ENCODE data around the gene PRMT6.
"Not testable (repeated sequence)": the region's sequence is repeated elsewhere in the genome, so short reads cannot be mapped to it uniquely, and the experiment has no call there.

The PRMT6 gene

GRCh38 chr1:107056426-107057196 is at the start of gene PRMT6:
TSS of gene PRMT6 (plus strand) at chr1:107056674. CDS start at chr1:107056716, 42 bp downstream.
- peak; percentile 67 for DNase-seq (ENCODE audit: low read depth)

GRCh38 chr1:107009281-107009680 is 47.2 kb upstream of the PRMT6 start:
- DNase-seq (ENCODE audit: low read depth) = no peak

DNA sequence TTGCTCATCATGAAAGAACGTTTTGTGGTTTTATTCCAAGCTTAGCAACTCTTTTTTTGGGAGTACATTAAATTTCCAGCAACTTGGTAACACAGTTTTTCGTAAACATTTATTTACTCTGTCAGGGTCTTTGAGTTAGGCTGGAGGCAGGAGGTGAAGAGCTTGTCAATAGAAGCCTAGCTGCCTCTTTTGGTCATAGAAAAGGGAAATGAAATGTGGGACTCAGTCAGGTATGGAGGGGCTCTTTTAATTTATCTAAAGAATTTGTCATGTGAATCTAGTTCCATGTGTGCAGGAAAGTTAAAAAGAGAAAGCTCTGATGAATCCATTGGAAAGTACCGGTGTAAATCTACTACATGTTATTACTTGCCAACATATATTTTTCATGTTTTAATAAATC is 45.9 kb upstream of the PRMT6 start:
- no peak for DNase-seq (ENCODE audit: low read depth)

DNA sequence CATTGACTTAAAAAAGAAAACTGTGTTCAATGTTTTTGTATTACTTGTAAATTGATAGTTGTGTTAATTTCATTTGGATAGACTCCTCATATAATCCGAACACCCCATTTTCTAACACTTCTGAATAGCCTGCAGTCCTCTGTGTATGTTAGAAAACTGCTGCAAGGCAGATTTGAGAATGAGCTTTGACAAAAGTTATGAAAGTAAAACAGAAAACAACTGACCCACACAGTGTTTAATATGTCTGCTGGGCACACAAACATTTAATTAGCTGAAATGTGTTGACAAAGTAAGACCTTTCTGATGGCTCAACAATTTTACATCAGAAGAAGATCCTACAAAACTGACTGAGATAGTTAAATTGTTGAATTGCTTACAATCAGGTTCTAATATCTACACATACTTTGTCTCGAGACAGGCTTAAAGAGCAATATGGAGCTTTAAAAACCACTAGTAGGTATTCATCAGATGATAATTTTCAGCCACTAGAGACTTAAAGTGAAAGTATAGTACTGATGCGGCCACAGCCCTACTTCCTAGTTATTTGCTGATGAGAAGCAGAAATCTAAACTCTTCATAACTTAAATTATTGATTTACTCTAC is 40.0 kb upstream of the PRMT6 start:
- no peak for DNase-seq (ENCODE audit: low read depth)

GRCh38 chr1:107018445-107018844 is 38.0 kb upstream of the PRMT6 start:
- no peak for DNase-seq (ENCODE audit: low read depth)

GRCh38 chr1:107019166-107019565 is 37.3 kb upstream of the PRMT6 start:
- DNase-seq (ENCODE audit: low read depth) = no peak

DNA sequence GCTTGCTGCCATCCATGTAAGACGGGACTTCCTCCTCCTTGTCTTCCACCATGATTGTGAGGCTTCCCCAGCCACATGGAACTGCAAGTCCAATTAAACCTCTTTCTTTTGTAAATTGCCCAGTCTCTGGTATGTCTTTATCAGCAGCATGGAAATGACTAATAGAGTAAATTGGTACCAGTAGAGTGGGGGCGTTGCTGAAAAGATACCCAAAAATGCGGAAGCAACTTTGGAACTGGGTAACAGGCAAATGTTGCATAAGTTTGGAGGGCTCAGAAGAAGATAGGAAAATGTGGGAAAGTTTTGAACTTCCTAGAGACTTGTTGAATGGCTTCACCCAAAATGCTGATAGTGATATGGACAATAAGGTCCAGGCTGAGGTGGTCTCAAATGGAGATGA is 17.6 kb upstream of the PRMT6 start:
- not testable (repeated sequence) for DNase-seq (ENCODE audit: low read depth)

DNA sequence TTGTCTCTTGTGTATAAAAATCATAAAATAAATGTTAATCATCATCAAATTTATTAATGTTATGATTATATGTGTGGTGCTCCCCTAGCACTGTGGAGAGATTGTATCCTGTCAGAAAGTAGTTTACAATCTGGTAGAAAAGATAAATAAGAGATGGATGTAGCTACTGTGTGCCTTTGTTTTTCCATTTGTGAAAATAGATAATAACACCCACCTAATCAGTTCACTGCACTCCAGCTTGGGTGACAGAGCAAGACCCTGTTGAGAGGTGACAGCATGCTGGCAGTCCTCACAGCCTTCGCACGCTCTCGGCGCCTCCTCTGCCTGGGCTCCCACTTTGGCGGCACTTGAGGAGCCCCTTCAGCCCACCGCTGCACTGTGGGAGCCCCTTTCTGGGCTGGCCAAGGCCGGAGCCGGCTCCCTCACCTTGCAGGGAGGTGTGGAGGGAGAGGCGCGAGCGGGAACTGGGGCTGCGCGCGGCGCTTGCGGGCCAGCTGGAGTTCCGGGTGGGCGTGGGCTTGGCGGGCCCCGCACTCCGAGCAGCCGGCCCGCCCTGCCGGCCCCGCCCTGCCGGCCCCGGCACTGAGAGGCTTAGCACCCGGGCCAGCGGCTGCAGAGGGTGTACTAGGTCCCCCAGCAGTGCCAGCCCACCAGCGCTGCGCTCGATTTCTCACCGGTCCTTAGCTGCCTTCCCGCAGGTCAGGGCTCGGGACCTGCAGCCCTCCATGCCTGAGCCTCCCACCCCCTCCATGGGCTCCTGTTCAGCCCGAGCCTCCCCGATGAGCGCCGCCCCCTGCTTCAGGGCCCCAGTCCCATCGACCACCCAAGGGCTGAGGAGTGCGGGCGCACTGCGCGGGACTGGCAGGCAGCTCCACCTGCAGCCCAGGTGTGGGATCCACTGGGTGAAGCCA is 11.9 kb upstream of the PRMT6 start:
- DNase-seq (ENCODE audit: low read depth) = not testable (repeated sequence)

DNA sequence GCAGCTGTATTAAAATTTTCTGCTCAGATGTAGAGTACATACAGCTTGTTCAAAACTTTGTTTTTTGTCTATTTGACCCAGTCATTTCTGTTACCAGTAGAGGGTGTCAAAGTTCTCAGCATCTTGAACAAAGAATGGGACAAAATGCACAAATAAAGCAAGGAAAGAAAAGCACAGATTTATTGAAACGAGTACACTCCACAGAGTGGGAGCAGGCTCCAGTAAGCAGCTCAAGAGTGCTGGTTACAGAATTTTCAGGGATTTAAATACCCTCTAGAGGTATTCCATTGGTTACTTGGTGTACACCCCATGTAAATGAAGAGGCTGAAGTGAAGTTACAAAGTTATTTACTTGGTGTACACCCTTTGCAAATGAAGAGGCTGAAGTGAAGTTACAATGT is 8.9 kb upstream of the PRMT6 start:
- DNase-seq (ENCODE audit: low read depth) = no peak

GRCh38 chr1:107048241-107048640 is 8.2 kb upstream of the PRMT6 start:
- DNase-seq (ENCODE audit: low read depth) = no peak

- DNase-seq (ENCODE audit: low read depth) = no peak
These were observed 5.2 kb upstream of the PRMT6 start for GRCh38 chr1:107051266-107051665.

DNA sequence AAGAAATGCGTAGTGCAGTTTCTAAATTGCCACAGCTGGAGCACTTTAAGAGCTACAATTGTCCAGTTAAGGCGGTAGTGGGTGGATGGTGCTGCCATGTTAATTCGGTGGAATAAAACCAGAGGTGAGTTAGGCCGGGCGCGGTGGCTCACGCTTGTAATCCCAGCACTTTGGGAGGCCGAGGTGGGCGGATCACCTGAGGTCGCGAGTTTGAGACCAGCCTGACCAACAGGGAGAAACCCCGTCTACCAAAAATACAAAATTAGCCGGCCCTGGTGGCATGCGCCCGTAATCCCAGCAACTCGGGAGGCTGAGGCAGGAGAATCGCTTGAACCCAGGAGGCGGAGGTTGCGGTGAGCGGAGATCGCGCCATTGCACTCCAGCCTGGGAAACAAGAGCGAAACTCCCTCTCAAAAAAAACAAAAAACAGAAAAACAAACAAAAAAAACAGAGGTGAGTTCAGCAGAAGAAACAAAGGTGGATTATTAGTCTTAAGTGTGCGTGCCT is 502 bp upstream of the PRMT6 start:
- not testable (repeated sequence) for DNase-seq (ENCODE audit: low read depth)

DNA sequence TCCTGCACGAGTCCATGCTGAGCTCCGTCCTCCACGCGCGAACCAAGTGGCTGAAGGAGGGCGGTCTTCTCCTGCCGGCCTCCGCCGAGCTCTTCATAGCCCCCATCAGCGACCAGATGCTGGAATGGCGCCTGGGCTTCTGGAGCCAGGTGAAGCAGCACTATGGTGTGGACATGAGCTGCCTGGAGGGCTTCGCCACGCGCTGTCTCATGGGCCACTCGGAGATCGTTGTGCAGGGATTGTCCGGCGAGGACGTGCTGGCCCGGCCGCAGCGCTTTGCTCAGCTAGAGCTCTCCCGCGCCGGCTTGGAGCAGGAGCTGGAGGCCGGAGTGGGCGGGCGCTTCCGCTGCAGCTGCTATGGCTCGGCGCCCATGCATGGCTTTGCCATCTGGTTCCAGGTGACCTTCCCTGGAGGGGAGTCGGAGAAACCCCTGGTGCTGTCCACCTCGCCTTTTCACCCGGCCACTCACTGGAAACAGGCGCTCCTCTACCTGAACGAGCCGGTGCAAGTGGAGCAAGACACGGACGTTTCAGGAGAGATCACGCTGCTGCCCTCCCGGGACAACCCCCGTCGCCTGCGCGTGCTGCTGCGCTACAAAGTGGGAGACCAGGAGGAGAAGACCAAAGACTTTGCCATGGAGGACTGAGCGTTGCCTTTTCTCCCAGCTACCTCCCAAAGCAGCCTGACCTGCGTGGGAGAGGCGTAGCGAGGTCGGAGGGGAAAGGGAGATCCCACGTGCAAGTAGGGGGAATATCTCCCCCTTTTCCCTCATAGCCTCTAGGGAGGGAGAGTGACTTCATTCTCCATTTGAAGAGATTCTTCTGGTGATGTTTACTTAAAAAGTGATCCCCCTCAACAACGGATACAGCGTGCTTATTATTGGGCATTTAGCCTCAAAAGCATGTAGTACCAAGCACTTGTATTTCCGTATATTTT is 991 bp downstream of the PRMT6 start:
- no peak for DNase-seq (ENCODE audit: low read depth)

- no peak for DNase-seq (ENCODE audit: low read depth)
These were observed 2.0 kb downstream of the PRMT6 start for GRCh38 chr1:107058245-107059032.

DNA sequence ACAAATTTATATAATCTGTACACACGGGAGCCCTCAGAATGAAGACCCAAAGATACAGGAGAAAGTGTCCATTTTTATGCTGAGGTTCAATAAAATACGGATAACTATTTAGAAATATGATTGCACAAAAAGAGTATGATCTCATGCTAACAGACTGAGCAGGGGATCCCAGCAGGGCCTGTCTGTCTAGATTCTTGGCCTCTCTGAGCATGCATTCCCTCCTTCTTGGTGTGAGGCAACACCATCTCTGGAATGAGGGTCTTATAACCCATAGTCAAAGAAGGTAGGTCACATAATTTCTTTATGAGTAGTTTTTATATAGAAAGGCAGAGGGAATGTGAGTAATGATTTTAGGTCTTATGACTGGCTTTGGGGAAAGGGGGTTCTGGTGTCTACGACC is 5.4 kb downstream of the PRMT6 start:
- DNase-seq (ENCODE audit: low read depth) = no peak

- no peak for DNase-seq (ENCODE audit: low read depth)
These were observed 17.0 kb downstream of the PRMT6 start for GRCh38 chr1:107073493-107073892.

- DNase-seq (ENCODE audit: low read depth) = no peak
These were observed 20.4 kb downstream of the PRMT6 start for GRCh38 chr1:107076841-107077240.

GRCh38 chr1:107079249-107079648 is 22.8 kb downstream of the PRMT6 start:
- no peak for DNase-seq (ENCODE audit: low read depth)

- no peak for DNase-seq (ENCODE audit: low read depth)
These were observed 24.6 kb downstream of the PRMT6 start for GRCh38 chr1:107081102-107081501.

GRCh38 chr1:107091418-107091817 is 34.9 kb downstream of the PRMT6 start:
- no peak for DNase-seq (ENCODE audit: low read depth)

DNA sequence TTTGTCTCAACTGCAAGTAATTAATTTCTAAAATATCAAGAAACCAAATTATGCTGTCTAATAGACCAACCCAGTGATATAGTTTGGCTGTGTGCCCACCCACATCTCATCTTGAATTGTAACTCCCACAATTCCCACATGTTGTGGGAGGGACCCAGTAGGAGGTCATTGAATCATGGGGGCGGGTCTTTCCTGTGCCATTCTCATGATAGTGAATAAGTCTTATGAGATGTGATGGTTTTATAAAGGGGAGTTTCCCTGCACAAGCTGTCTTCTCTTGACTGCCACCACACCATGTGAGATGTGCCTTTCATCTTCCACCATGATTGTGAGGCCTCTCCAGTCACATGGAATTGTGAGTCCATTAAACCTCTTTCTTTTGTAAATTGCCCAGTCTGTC is 36.9 kb downstream of the PRMT6 start:
- not testable (repeated sequence) for DNase-seq (ENCODE audit: low read depth)
